ENCODE data around the gene ERBIN. TPM values are rescaled to one million over a fixed set of nuclear protein-coding genes. Genes with fewer than 3 reads are reported as not detected.
"Not testable (repeated sequence)": the region's sequence is repeated elsewhere in the genome, so short reads cannot be mapped to it uniquely, and the experiment has no call there.

The ERBIN gene
- polyA plus RNA-seq, 1 donor from 2014 or later: 28.4 TPM

GRCh38 chr5:65913519-65913918 is 12.9 kb upstream of the ERBIN start:
- TF ChIP-seq MXI1 (conservative IDR thresholded peaks at IDR 0.05; ENCODE audit: poor library complexity, severe bottlenecking): no peak
- no peak for TF ChIP-seq EZH2 (IDR thresholded peaks at IDR 0.05; ENCODE audit: borderline replicate concordance, insufficient read depth, low read length, poor library complexity, severe bottlenecking)
- no peak for TF ChIP-seq REST (IDR thresholded peaks at IDR 0.05; ENCODE audit: borderline replicate concordance)
- TF ChIP-seq CTCF (IDR thresholded peaks at IDR 0.05; ENCODE audit: poor library complexity, severe bottlenecking): no peak
- no peak for TF ChIP-seq EP300 (conservative IDR thresholded peaks at IDR 0.05; ENCODE audit: poor library complexity, severe bottlenecking)
- no peak for TF ChIP-seq TAF1 (IDR thresholded peaks at IDR 0.05; ENCODE audit: low read depth)
- TF ChIP-seq POLR2AphosphoS5 (IDR thresholded peaks at IDR 0.05): no peak
- TF ChIP-seq RAD21 (conservative IDR thresholded peaks at IDR 0.05): no peak
- TF ChIP-seq SMC3 (conservative IDR thresholded peaks at IDR 0.05; ENCODE audit: poor library complexity): no peak
- no peak overlapping the region for H3K4me3 ChIP-seq (ENCODE audit: low read length)
- H3K79me2 ChIP-seq (replicated peaks; ENCODE audit: insufficient read depth, low read length): no peaks in the 10 kb centered on the region

GRCh38 chr5:65914641-65915196 is 11.7 kb upstream of the ERBIN start:
- TF ChIP-seq MXI1 (conservative IDR thresholded peaks at IDR 0.05; ENCODE audit: poor library complexity, severe bottlenecking) (no peak), EP300 (conservative IDR thresholded peaks at IDR 0.05; ENCODE audit: poor library complexity, severe bottlenecking) (no peak), CTCF (IDR thresholded peaks at IDR 0.05; ENCODE audit: poor library complexity, severe bottlenecking) (no peak), SMC3 (conservative IDR thresholded peaks at IDR 0.05; ENCODE audit: poor library complexity) (no peak), EZH2 (IDR thresholded peaks at IDR 0.05; ENCODE audit: borderline replicate concordance, insufficient read depth, low read length, poor library complexity, severe bottlenecking) (no peak), REST (IDR thresholded peaks at IDR 0.05; ENCODE audit: borderline replicate concordance) (no peak), POLR2AphosphoS5 (IDR thresholded peaks at IDR 0.05) (no peak), TAF1 (IDR thresholded peaks at IDR 0.05; ENCODE audit: low read depth) (no peak), RAD21 (conservative IDR thresholded peaks at IDR 0.05) (no peak)
- no peaks in the 10 kb centered on the region for H4K20me1 ChIP-seq (ENCODE audit: insufficient read depth)
- no peaks in the 10 kb centered on the region for H3K27me3 ChIP-seq (ENCODE audit: insufficient read depth, low read depth, low read length)
- no peak overlapping the region for H3K9ac ChIP-seq (ENCODE audit: low read length)
- H3K27ac ChIP-seq (ENCODE audit: low read length): no peak overlapping the region
- H3K9me3 ChIP-seq (ENCODE audit: low read length): no peaks in the 10 kb centered on the region
- H3F3A ChIP-seq (ENCODE audit: insufficient read depth, low read length, poor library complexity, severe bottlenecking): no peaks in the 10 kb centered on the region
- H3K4me3 ChIP-seq (ENCODE audit: low read length): no peak overlapping the region
- H3K9me2 ChIP-seq (ENCODE audit: insufficient read depth, low read length): no peaks in the 10 kb centered on the region
- no peaks in the 10 kb centered on the region for H3K79me2 ChIP-seq (replicated peaks; ENCODE audit: insufficient read depth, low read length)
- H3K4me2 ChIP-seq (ENCODE audit: low read length): no peak overlapping the region
- no peaks in the 10 kb centered on the region for H3K36me3 ChIP-seq (ENCODE audit: insufficient read depth, low read length)
- H2AFZ ChIP-seq (ENCODE audit: low read depth, low read length): no peak overlapping the region

More at GRCh38 chr5:65913519-65913918, 12.9 kb upstream of the ERBIN start:
- Histone ChIP-seq H3K4me2 (ENCODE audit: low read length) (no peak overlapping the region), H3K9me3 (ENCODE audit: low read length) (no peaks in the 10 kb centered on the region), H3F3A (ENCODE audit: insufficient read depth, low read length, poor library complexity, severe bottlenecking) (no peaks in the 10 kb centered on the region), H3K9ac (ENCODE audit: low read length) (no peak overlapping the region), H3K27me3 (ENCODE audit: insufficient read depth, low read depth, low read length) (no peaks in the 10 kb centered on the region), H3K27ac (ENCODE audit: low read length) (no peak overlapping the region), H2AFZ (ENCODE audit: low read depth, low read length) (no peak overlapping the region), H4K20me1 (ENCODE audit: insufficient read depth) (no peaks in the 10 kb centered on the region), H3K36me3 (ENCODE audit: insufficient read depth, low read length) (no peaks in the 10 kb centered on the region), H3K9me2 (ENCODE audit: insufficient read depth, low read length) (no peaks in the 10 kb centered on the region)

- not testable (repeated sequence) for H2AFZ ChIP-seq (ENCODE audit: low read depth, low read length); H3K27ac ChIP-seq (ENCODE audit: low read length); H3K79me2 ChIP-seq (replicated peaks; ENCODE audit: insufficient read depth, low read length); H3K4me3 ChIP-seq (ENCODE audit: low read length); H3K4me2 ChIP-seq (ENCODE audit: low read length); H3K9me3 ChIP-seq (ENCODE audit: low read length); H4K20me1 ChIP-seq (ENCODE audit: insufficient read depth); H3K9me2 ChIP-seq (ENCODE audit: insufficient read depth, low read length); H3K9ac ChIP-seq (ENCODE audit: low read length); H3F3A ChIP-seq (ENCODE audit: insufficient read depth, low read length, poor library complexity, severe bottlenecking); H3K27me3 ChIP-seq (ENCODE audit: insufficient read depth, low read depth, low read length); H3K36me3 ChIP-seq (ENCODE audit: insufficient read depth, low read length)
Measured at GRCh38 chr5:65915661-65916060, 10.7 kb upstream of the ERBIN start.
